GM18909 (cell line): ENCODE results near the gene SV2C.

Experiments used
- ATAC-seq: cut with Tn5 transposase; IDR thresholded peaks from one replicate; pipeline ENCODE4 v1.9.1; 2021; ENCODE audit warnings: mild to moderate bottlenecking; ENCODE audit not compliant: unreplicated experiment, poor library complexity

SV2C gene

GRCh38 chr5:76155536-76155935, 72.4 kb downstream of the SV2C start:
- ATAC-seq = no peak

- ATAC-seq = no peak
Observed at GRCh38 chr5:76162335-76162734, 79.2 kb downstream of the SV2C start.

GRCh38 chr5:76163111-76163628, 80.0 kb downstream of the SV2C start:
- no peak for ATAC-seq

GRCh38 chr5:76165029-76165428, 81.8 kb downstream of the SV2C start:
- ATAC-seq = no peak

- ATAC-seq = no peak
Observed at GRCh38 chr5:76165711-76166374, 82.7 kb downstream of the SV2C start.

- ATAC-seq = no peak
Observed at GRCh38 chr5:76166886-76167576, 83.8 kb downstream of the SV2C start.

- no peak for ATAC-seq
Observed at GRCh38 chr5:76169146-76169905, 86.1 kb downstream of the SV2C start.

GRCh38 chr5:76174101-76174500, 90.9 kb downstream of the SV2C start:
- no peak for ATAC-seq

GRCh38 chr5:76175051-76175666, 92.0 kb downstream of the SV2C start:
- ATAC-seq = peak; percentile 64

- peak; percentile 80 for ATAC-seq
Observed at GRCh38 chr5:76175821-76176403, 92.7 kb downstream of the SV2C start.

- ATAC-seq = no peak
Observed at GRCh38 chr5:76177978-76178377, 94.8 kb downstream of the SV2C start.

- ATAC-seq = no peak
Observed at GRCh38 chr5:76178913-76179312, 95.7 kb downstream of the SV2C start.

- no peak for ATAC-seq
Observed at GRCh38 chr5:76180814-76181805, 97.9 kb downstream of the SV2C start.

- no peak for ATAC-seq
Observed at GRCh38 chr5:76187386-76187785, 104.2 kb downstream of the SV2C start.

- ATAC-seq = no peak
Observed at GRCh38 chr5:76190356-76190755, 107.2 kb downstream of the SV2C start.

- no peak for ATAC-seq
Observed at GRCh38 chr5:76192837-76193236, 109.7 kb downstream of the SV2C start.

GRCh38 chr5:76193635-76194034, 110.5 kb downstream of the SV2C start:
- ATAC-seq = no peak

- no peak for ATAC-seq
Observed at GRCh38 chr5:76194340-76194739, 111.2 kb downstream of the SV2C start.

- no peak for ATAC-seq
Observed at GRCh38 chr5:76196457-76196856, 113.3 kb downstream of the SV2C start.
